Measurements from ENCODE around the gene SOX15.

SOX15 gene

GRCh38 chr17:7560172-7561027 is 29.5 kb downstream of the SOX15 start:
- H2AFZ ChIP-seq (ENCODE audit: low read depth): no peak overlapping the region
- H3K4me1 ChIP-seq (ENCODE audit: low read depth, poor library complexity, severe bottlenecking): no peaks in the 10 kb centered on the region
- no peak overlapping the region for H3K27ac ChIP-seq
- H4K20me1 ChIP-seq (ENCODE audit: insufficient read depth): no peaks in the 10 kb centered on the region
- TF ChIP-seq, protein P1, sequence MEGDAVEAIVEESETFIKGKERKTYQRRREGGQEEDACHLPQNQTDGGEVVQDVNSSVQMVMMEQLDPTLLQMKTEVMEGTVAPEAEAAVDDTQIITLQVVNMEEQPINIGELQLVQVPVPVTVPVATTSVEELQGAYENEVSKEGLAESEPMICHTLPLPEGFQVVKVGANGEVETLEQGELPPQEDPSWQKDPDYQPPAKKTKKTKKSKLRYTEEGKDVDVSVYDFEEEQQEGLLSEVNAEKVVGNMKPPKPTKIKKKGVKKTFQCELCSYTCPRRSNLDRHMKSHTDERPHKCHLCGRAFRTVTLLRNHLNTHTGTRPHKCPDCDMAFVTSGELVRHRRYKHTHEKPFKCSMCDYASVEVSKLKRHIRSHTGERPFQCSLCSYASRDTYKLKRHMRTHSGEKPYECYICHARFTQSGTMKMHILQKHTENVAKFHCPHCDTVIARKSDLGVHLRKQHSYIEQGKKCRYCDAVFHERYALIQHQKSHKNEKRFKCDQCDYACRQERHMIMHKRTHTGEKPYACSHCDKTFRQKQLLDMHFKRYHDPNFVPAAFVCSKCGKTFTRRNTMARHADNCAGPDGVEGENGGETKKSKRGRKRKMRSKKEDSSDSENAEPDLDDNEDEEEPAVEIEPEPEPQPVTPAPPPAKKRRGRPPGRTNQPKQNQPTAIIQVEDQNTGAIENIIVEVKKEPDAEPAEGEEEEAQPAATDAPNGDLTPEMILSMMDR (conservative IDR thresholded peaks at IDR 0.05; ENCODE audit: low read depth, low read length): peak; percentile 31
- H3K79me2 ChIP-seq (ENCODE audit: insufficient read depth, low read depth): peaks cover 8% of the 10 kb centered on the region; the same call in 1 of the 2 replicates
- no peak overlapping the region for H3K9ac ChIP-seq
- peak overlapping the region; percentile 45; the same call in 1 of the 2 replicates for H3K4me2 ChIP-seq
- no peaks in the 10 kb centered on the region for H3K27me3 ChIP-seq (ENCODE audit: insufficient read depth, low read depth)
- H3K36me3 ChIP-seq (ENCODE audit: insufficient read depth): no peaks in the 10 kb centered on the region
- H3K4me3 ChIP-seq (IDR thresholded peaks at IDR 0.05; ENCODE audit: insufficient read depth, low read depth, low read length): no peak overlapping the region

DNA sequence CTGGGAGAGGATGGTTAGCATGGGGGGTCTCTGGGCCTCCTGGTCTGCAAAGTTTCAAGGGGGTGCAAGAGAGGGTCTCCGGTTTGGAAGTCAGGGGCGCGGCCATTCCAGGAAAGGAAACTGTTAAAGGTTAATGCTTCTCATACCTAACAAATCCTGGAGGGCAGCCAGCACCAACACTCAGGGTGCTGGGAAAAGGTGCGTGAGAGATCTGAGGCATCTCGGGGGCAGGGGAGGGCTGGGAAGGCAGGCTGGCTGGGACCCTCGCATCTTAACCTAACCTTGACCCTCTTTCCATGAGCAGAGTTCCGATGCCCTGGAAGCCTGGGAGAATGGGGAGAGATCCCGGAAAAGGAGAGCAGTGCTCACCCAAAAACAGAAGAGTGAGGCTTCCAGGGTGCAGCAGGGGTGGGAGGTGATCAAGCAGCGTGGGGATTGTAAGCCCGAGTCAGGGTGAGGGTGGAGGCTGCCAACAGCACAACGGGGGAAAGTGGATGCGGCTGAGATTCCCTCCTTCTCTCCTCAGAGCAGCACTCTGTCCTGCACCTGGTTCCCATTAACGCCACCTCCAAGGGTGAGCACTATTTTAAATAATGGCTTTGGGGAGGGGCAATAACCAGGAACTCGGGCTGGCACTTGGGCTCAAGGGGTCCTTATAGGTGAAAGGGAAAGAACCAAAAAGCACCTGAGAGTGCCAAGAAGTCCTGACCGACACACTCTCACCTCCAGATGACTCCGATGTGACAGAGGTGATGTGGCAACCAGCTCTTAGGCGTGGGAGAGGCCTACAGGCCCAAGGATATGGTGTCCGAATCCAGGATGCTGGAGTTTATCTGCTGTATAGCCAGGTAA is 30.3 kb downstream of the SOX15 start:
- H3K4me2 ChIP-seq: no peak overlapping the region
- no peak overlapping the region for H2AFZ ChIP-seq (ENCODE audit: low read depth)
- peaks cover 8% of the 10 kb centered on the region; the same call in 1 of the 2 replicates for H3K79me2 ChIP-seq (ENCODE audit: insufficient read depth, low read depth)
- TF ChIP-seq, protein P1 (conservative IDR thresholded peaks at IDR 0.05; ENCODE audit: low read depth, low read length): no peak
- H3K4me1 ChIP-seq (ENCODE audit: low read depth, poor library complexity, severe bottlenecking): no peaks in the 10 kb centered on the region
- no peak overlapping the region for H3K4me3 ChIP-seq (IDR thresholded peaks at IDR 0.05; ENCODE audit: insufficient read depth, low read depth, low read length)
- no peaks in the 10 kb centered on the region for H4K20me1 ChIP-seq (ENCODE audit: insufficient read depth)
- no peak overlapping the region for H3K27ac ChIP-seq
- no peaks in the 10 kb centered on the region for H3K27me3 ChIP-seq (ENCODE audit: insufficient read depth, low read depth)
- no peaks in the 10 kb centered on the region for H3K36me3 ChIP-seq (ENCODE audit: insufficient read depth)
- no peak overlapping the region for H3K9ac ChIP-seq

DNA sequence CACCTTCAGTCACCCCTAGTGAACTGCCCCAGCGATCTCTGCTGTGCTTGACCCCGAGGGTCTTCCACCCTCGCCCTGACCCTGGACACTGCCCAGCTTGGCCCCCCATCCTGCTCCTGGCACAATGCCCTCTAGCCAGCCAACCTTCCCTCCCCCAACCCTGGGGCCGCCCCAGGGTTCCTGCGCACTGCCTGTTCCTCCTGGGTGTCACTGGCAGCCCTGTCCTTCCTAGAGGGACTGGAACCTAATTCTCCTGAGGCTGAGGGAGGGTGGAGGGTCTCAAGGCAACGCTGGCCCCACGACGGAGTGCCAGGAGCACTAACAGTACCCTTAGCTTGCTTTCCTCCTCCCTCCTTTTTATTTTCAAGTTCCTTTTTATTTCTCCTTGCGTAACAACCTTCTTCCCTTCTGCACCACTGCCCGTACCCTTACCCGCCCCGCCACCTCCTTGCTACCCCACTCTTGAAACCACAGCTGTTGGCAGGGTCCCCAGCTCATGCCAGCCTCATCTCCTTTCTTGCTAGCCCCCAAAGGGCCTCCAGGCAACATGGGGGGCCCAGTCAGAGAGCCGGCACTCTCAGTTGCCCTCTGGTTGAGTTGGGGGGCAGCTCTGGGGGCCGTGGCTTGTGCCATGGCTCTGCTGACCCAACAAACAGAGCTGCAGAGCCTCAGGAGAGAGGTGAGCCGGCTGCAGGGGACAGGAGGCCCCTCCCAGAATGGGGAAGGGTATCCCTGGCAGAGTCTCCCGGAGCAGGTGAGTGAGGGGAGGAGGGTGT is 31.2 kb downstream of the SOX15 start, which contains the start of gene TNFSF13:
Gene TNFSF13 (plus strand): TSS at position 207 of the 776 bp plus-strand sequence. CDS start 290 bp downstream, at position 497.
- Histone ChIP-seq H3K4me2 (no peak within 1 kb of the TSS), H3K27me3 (ENCODE audit: insufficient read depth, low read depth) (no peaks in the 10 kb centered on the region), H2AFZ (ENCODE audit: low read depth) (no peak within 1 kb of the TSS), H3K27ac (no peak within 1 kb of the TSS), H3K36me3 (ENCODE audit: insufficient read depth) (no peaks in the 10 kb centered on the region), H3K79me2 (ENCODE audit: insufficient read depth, low read depth) (peaks cover 8% of the 10 kb centered on the region; the same call in 1 of the 2 replicates), H3K4me1 (ENCODE audit: low read depth, poor library complexity, severe bottlenecking) (no peaks in the 10 kb centered on the region), H3K9ac (no peak within 1 kb of the TSS), H3K4me3 (IDR thresholded peaks at IDR 0.05; ENCODE audit: insufficient read depth, low read depth, low read length) (no peak within 1 kb of the TSS), H4K20me1 (ENCODE audit: insufficient read depth) (no peaks in the 10 kb centered on the region)
- TF ChIP-seq, protein P1 (conservative IDR thresholded peaks at IDR 0.05; ENCODE audit: low read depth, low read length): no peak
